GM08714 (cell line): ENCODE data around the gene KCNQ2.
"Not testable (repeated sequence)": the region's sequence is repeated elsewhere in the genome, so short reads cannot be mapped to it uniquely, and the experiment has no call there.

Source experiments
- H3K4me3 ChIP-seq: fragments of 200-500 bp; sonication (Bioruptor generic); 2 replicates; pipeline ENCODE4 v1.5.1; 2014; ENCODE audit warnings: mild to moderate bottlenecking, low read length, inconsistent platforms
- ZNF274 ChIP-seq: IDR thresholded peaks from 2 replicates; pipeline ENCODE4 v1.6.1; 2012; ENCODE audit warnings: mild to moderate bottlenecking, low read depth, low read length

The KCNQ2 gene

DNA sequence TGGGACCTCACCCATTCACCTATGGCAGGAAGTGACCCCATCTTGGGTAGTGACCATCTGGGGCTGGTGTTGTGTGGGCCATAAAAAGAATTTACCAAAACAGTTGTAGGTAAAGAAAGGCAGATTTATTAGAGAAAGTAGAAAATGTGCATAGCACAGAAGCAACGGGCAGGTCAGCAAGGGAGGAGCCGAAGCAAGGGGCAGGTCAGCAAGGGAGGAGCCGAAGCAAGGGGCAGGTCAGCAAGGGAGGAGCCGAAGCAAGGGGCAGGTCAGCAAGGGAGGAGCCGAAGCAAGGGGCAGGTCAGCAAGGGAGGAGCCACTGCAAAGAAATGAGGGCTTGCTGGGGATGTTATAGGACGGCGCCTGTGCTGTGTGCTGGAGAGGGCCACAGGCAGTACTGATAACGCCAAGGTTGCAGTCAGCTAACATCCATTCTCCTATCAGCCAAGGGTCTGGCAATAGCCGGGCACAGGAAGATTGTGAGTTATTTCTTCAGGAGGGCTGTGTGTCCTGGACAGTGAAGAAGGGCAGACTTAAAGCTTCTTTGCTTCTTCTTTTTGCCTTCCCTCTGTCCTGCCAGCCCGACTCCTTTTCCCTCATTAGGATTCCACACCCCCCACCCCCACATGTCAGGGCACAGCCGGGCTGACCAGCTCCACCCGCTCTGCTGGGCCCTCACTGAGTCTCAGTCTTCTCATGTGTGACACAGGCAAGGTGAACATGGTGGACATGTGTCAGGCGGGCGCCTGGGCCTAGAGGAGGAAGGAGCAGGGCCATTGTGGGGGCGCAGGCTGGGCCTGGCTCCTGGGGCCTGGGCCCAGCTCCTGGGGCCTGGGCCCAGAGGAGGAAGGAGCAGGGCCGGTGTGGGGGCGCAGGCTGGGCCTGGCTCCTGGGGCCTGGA lies 79.7 kb downstream of the KCNQ2 start:
- no peak overlapping the region for H3K4me3 ChIP-seq
- TF ChIP-seq ZNF274, result no peak

DNA sequence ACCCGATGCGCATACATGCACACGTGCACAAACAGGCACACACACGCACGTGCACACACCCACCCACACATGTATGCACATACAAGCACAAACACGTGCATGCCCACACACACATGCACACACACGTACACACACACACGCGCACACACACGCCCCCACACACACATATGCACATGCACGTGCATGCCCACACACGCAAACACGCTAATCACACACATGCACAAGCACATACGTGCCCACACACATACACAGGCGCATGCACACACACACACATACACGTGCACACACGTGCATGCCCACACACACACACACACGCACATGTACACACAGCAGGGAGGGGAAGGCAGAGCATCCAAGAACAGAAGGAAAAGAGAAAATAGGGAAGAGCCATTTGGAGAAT lies 84.5 kb downstream of the KCNQ2 start:
- no peak for TF ChIP-seq ZNF274
- no peak overlapping the region for H3K4me3 ChIP-seq

DNA sequence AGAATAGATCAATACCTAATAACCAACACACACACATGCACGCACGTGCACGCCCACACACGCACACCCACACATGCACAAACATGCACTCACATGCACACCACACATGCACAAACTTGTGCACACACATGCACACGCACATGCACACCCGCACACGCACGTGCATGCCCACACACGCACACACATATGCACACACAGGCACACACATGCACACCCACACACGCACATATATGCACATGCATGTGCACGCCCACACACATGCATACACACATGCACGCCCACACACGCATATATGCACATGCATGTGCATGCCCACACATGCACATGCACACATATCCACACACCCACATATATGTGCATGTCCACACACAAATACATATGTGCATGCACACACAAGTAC lies 85.1 kb downstream of the KCNQ2 start:
- TF ChIP-seq ZNF274, result no peak
- H3K4me3 ChIP-seq, result no peak overlapping the region

DNA sequence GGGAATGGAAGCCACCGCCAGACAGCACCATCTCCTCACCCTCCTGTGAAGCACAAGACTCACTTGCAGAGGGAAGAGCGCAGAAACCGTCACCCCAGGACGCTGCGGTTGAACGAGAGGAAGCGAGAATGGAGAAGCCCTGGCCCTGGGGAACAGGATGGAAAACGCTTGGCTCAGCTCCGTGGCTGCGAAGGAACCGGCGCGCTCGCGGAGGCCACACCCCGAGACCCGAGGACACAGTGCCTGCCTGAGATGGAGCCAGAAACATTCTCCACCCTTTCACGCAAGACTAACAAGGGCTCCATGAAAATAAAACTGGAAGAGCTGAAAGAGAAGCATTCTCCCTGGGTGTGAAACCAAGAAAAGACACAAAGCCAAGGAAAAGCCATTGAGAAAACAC lies 86.0 kb downstream of the KCNQ2 start:
- TF ChIP-seq ZNF274, result no peak
- no peak overlapping the region for H3K4me3 ChIP-seq

DNA sequence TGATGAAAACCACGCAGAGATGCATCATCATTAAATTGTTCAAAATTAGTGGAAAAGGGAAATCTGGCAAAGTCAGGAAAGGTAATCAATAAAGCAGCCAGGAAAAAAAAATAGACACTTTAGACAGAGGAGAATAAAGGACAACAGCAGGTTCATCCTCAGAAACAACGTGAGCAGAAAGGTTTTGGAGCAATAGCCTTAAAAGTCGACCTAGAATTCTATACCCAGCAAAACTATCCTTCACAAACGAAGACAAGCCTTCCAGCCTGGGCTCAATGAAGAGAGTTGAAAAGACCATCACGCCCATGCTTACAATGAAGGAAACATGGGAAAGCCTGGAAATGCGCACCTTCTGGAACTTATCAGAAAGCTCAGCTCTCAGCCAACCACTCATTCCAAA lies 86.6 kb downstream of the KCNQ2 start:
- no peak overlapping the region for H3K4me3 ChIP-seq
- TF ChIP-seq ZNF274, result no peak

GRCh38 chr20:63384336-63384735 lies 88.1 kb downstream of the KCNQ2 start:
- TF ChIP-seq ZNF274, result no peak
- no peak overlapping the region for H3K4me3 ChIP-seq

- H3K4me3 ChIP-seq, result no peak overlapping the region
- TF ChIP-seq ZNF274, result no peak
Observed at GRCh38 chr20:63383556-63383955, 88.9 kb downstream of the KCNQ2 start.

DNA sequence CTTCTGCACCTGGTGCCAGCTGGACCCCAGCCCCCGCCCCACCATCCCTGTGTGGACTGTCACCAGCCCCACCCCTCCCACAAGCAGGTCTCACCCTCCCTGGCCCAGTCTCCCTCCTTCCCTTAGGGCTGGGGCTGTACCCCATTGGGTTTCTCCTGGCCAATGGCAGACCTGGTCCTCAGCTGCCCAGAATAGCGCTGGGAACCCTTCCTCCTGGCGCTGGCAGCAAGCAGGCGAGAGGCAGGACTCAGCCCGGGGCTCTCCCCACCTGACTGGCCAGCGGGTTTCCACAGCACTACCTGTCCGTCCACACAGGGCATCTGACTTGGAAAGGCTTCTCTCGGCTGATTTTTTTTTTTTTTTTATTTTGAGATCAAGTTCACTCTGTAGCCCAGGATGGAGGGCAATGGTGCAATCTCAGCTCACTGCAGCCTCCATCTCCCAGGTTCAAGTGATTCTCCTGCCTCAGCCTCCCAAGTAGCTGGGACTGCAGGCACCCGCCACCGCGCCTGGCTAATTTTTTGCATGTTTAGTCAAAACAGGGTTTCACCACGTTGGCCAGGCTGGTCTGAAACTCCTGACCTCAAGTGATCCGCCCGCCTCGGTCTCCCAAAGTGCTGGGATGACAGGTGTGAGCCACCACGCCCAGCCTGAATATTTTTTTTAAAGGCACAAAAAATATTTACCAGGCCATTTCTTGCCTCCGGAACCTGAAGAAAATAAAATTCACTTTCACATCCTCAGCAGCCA lies 89.7 kb downstream of the KCNQ2 start:
- H3K4me3 ChIP-seq, result no peak overlapping the region
- TF ChIP-seq ZNF274, result no peak

- no peak for TF ChIP-seq ZNF274
- H3K4me3 ChIP-seq, result no peak overlapping the region
Observed at GRCh38 chr20:63381781-63382431, 90.5 kb downstream of the KCNQ2 start.

DNA sequence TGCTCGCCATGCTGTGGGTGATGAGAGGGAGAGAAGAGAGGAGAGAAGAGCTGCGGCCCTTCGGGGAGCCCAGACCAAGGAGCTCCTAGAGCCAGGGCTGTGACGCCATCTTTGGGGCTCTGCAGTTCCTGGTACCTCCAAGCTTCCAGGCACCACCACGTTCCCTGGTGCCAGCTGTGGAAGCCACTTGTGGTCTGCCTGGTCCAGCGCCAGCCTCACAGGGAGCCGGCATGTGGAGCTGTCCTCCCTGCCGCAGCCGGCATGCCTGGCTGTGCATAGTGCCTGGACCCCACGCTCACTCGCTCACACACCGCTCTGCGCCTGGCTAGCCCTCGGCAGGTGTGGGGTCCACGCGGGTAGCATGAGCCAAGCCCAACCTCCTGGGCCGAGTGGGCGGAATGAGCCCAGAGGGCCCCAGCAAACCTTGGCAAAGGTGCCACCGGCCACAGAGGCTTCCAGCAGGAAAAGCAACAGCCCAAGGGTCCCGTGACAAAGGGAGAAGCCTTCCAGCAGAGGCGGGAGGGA lies 92.0 kb downstream of the KCNQ2 start:
- TF ChIP-seq ZNF274, result no peak
- no peak overlapping the region for H3K4me3 ChIP-seq

- H3K4me3 ChIP-seq, result not testable (repeated sequence)
Observed at GRCh38 chr20:63379872-63380271, 92.6 kb downstream of the KCNQ2 start.

GRCh38 chr20:63379296-63379695 lies 93.2 kb downstream of the KCNQ2 start:
- no peak for TF ChIP-seq ZNF274
- no peak overlapping the region for H3K4me3 ChIP-seq

DNA sequence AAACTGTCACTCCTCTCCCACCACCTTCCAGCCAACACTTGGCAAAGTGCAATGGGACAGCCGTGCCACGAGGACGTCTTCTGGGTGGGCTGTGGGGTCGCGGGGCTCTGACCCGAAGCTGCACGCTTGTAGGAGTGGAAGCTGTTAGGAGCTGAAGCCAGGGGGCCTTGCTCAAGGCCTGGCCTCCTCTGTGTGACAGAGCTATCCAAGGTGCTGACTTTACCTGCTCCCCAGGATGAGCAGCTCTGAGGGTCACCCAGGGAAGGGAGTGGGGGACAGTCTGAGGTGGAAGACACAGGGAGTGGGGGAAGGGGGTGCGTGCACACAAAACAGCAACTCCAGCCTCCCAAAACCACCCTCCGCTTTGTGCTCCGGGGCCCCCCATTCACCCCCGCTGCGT lies 93.8 kb downstream of the KCNQ2 start:
- H3K4me3 ChIP-seq, result no peak overlapping the region
- no peak for TF ChIP-seq ZNF274

DNA sequence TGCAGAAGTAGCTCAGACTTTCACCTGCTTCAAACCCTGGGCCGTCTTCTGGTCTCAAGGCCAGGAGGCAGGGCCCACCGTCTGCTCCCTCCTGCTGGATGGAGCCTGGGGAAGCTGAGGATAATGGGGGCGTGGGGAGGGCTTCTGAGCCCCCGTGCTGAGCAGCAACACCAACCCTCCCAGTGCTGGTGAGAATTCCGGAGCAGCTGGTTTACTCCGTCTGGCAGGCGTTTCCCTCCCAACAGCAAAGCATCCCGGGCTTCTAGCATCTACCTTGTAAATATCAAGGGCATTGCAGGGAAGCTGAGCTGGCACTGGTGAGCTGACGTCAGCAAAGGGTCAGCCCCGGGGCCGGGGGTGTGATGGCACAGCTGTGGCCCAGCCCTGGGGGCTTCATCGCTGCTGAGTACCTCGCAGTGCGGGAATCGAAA lies 94.5 kb downstream of the KCNQ2 start:
- no peak for TF ChIP-seq ZNF274
- H3K4me3 ChIP-seq, result no peak overlapping the region

GRCh38 chr20:63377256-63377941 lies 95.1 kb downstream of the KCNQ2 start:
- no peak for TF ChIP-seq ZNF274

More at GRCh38 chr20:63377256-63377941, 95.1 kb downstream of the KCNQ2 start:
- H3K4me3 ChIP-seq, result no peak overlapping the region
